Mononuclear cell (primary cell): ENCODE measurements around the gene TEX47. TPM values are rescaled to one million over a fixed set of nuclear protein-coding genes. Genes with fewer than 3 reads are reported as not detected.

ENCODE experiments used
- H3K27me3 ChIP-seq: 2 replicates; pipeline ENCODE4 v1.6.0; 2011; ENCODE audit warnings: low read length, control low read depth; ENCODE audit not compliant: insufficient read depth
- H3K4me1 ChIP-seq: 2 replicates; pipeline ENCODE4 v1.5.1; 2011; ENCODE audit warnings: mild to moderate bottlenecking, low read length, control low read depth; ENCODE audit not compliant: insufficient read depth
- H3K4me3 ChIP-seq: 2 replicates; pipeline ENCODE4 v1.5.1; 2011; ENCODE audit warnings: mild to moderate bottlenecking, low read length, moderate library complexity
- H3K9me3 ChIP-seq: 2 replicates; pipeline ENCODE4 v1.5.1; 2011; ENCODE audit warnings: low read depth, mild to moderate bottlenecking, control low read depth, low read length
- total RNA-seq: library from RNA; depleted of rRNA; stranded (reverse); fragments of >200 nt; gene quantifications from one replicate; pipeline ENCODE4 v1.2.3, GENCODE V29; 2012

The TEX47 gene
- total RNA-seq, 1 donor: not detected

GRCh38 chr7:88760136-88760515 lies 35.4 kb downstream of the TEX47 start:
- Histone ChIP-seq H3K4me3 (no peak overlapping the region), H3K4me1 (peaks cover 7% of the 10 kb centered on the region), H3K9me3 (no peaks in the 10 kb centered on the region), H3K27me3 (peaks cover 52% of the 10 kb centered on the region)

- H3K4me3 ChIP-seq: no peak within 1 kb of the TSS
- H3K4me1 ChIP-seq: peaks cover 7% of the 10 kb centered on the region
- no peaks in the 10 kb centered on the region for H3K9me3 ChIP-seq
- H3K27me3 ChIP-seq: peaks cover 52% of the 10 kb centered on the region
These were observed 36.1 kb downstream of the TEX47 start, which contains the start of gene ZNF804B for GRCh38 chr7:88759230-88760135. Gene ZNF804B (plus strand): TSS chr7:88759700. CDS start chr7:88759977, 277 bp downstream.

GRCh38 chr7:88758381-88759229 lies 36.9 kb downstream of the TEX47 start:
- H3K9me3 ChIP-seq: no peaks in the 10 kb centered on the region
- peaks cover 7% of the 10 kb centered on the region for H3K4me1 ChIP-seq
- H3K4me3 ChIP-seq: no peak overlapping the region
- H3K27me3 ChIP-seq: peaks cover 52% of the 10 kb centered on the region

GRCh38 chr7:88757371-88757770 lies 38.2 kb downstream of the TEX47 start:
- H3K4me3 ChIP-seq: no peak overlapping the region
- H3K27me3 ChIP-seq: peaks cover 48% of the 10 kb centered on the region
- no peaks in the 10 kb centered on the region for H3K9me3 ChIP-seq
- peaks cover 7% of the 10 kb centered on the region for H3K4me1 ChIP-seq

- Histone ChIP-seq H3K4me1 (peaks cover 7% of the 10 kb centered on the region), H3K27me3 (peaks cover 47% of the 10 kb centered on the region), H3K9me3 (no peaks in the 10 kb centered on the region), H3K4me3 (no peak overlapping the region)
These were observed 38.7 kb downstream of the TEX47 start for GRCh38 chr7:88756802-88757201.

GRCh38 chr7:88746126-88746525 lies 49.4 kb downstream of the TEX47 start:
- no peaks in the 10 kb centered on the region for H3K4me1 ChIP-seq
- no peak overlapping the region for H3K4me3 ChIP-seq
- no peaks in the 10 kb centered on the region for H3K9me3 ChIP-seq
- no peaks in the 10 kb centered on the region for H3K27me3 ChIP-seq

Other genes with a start within 250 kb of the TEX47 start
- gene ZNF804B, start 36.0 kb downstream of the TEX47 start, total RNA-seq: not detected